SU-DHL-6 (cell line): Measurements from ENCODE around the gene SRI.

Source experiments
- EZH2phosphoT487 ChIP-seq: fragments of 200-600 bp; sonication (generic), shearing (Covaris generic); conservative IDR thresholded peaks from 2 replicates; pipeline ENCODE4 v1.6.1; 2018; ENCODE audit warnings: mild to moderate bottlenecking, antibody characterized with exemption, low read length, moderate library complexity, mixed read lengths
- TF ChIP-seq, protein P1 (sequence below): fragments of 200-600 bp; sonication (generic); IDR thresholded peaks from one replicate; pipeline ENCODE4 v1.5.1; 2017; ENCODE audit warnings: antibody characterized with exemption, mild to moderate bottlenecking, low read length, moderate library complexity; ENCODE audit not compliant: insufficient read depth, poor library complexity, severe bottlenecking

DNA sequence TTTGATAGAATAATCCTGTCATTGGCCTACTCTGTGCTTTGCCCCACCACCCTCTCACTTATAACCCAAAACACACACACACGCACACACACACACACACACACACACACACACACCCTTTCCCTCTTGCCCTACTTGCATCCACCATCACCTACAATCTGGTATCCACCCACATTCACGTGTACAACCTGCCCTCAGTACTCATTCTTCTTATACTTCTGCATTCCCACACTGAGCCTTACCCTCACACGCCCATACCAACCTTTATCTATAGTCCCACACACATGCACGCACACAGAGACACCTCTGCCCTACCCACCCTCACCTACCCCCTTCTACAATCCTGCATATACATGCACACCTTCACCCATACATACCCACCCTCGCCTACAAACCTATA is 10.8 kb upstream of the SRI start:
- TF ChIP-seq, protein P1, sequence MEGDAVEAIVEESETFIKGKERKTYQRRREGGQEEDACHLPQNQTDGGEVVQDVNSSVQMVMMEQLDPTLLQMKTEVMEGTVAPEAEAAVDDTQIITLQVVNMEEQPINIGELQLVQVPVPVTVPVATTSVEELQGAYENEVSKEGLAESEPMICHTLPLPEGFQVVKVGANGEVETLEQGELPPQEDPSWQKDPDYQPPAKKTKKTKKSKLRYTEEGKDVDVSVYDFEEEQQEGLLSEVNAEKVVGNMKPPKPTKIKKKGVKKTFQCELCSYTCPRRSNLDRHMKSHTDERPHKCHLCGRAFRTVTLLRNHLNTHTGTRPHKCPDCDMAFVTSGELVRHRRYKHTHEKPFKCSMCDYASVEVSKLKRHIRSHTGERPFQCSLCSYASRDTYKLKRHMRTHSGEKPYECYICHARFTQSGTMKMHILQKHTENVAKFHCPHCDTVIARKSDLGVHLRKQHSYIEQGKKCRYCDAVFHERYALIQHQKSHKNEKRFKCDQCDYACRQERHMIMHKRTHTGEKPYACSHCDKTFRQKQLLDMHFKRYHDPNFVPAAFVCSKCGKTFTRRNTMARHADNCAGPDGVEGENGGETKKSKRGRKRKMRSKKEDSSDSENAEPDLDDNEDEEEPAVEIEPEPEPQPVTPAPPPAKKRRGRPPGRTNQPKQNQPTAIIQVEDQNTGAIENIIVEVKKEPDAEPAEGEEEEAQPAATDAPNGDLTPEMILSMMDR, result no peak
- no peak for TF ChIP-seq EZH2phosphoT487
